NCI-H526 (cell line): ENCODE results near the gene UPF3B.
"Not testable (repeated sequence)": the region's sequence is repeated elsewhere in the genome, so short reads cannot be mapped to it uniquely, and the experiment has no call there.

ENCODE experiments used
- DNase-seq, 2 experiments: peaks; one replicate each; lab custom pipeline; 2025; lab: John Stamatoyannopoulos, UW

Gene UPF3B

GRCh38 chrX:119852382-119853353 is at the start of gene UPF3B:
TSS of gene UPF3B (minus strand) at chrX:119852963. CDS start at chrX:119852928, 35 bp downstream.
- peak; percentile 97 to 99 for DNase-seq

- no peak for DNase-seq
These were observed 48.2 kb upstream of the UPF3B start for GRCh38 chrX:119900976-119901375.

- peak; percentile 15 to 50 for DNase-seq
These were observed 46.4 kb upstream of the UPF3B start for GRCh38 chrX:119899125-119899524.

GRCh38 chrX:119895843-119896326 is 43.1 kb upstream of the UPF3B start, which contains the start of gene AKAP14:
TSS of gene AKAP14 (plus strand) at chrX:119895893. CDS start at chrX:119903224, 7,331 bp downstream.
- DNase-seq = peak; percentile 27 to 30

- DNase-seq = not testable (repeated sequence)
These were observed 39.4 kb upstream of the UPF3B start for GRCh38 chrX:119891961-119892692.

GRCh38 chrX:119890626-119891025 is 37.9 kb upstream of the UPF3B start:
- not testable (repeated sequence) for DNase-seq

GRCh38 chrX:119887721-119888425 is 35.1 kb upstream of the UPF3B start:
- peak; percentile 72 to 87 for DNase-seq

GRCh38 chrX:119885554-119886428 is 33.0 kb upstream of the UPF3B start:
- no peak for DNase-seq

- peak in 1 of 2 experiments; percentile 63 for DNase-seq
These were observed 28.0 kb upstream of the UPF3B start for GRCh38 chrX:119880552-119881437.

GRCh38 chrX:119880076-119880475 is 27.3 kb upstream of the UPF3B start:
- DNase-seq = no peak

GRCh38 chrX:119878740-119879139 is 26.0 kb upstream of the UPF3B start:
- DNase-seq = no peak

GRCh38 chrX:119871599-119872395 is 19.0 kb upstream of the UPF3B start, which contains the start of the genes NDUFA1 and RNF113A:
TSS of gene NDUFA1 (plus strand) at chrX:119871832. CDS start at chrX:119871912, 80 bp downstream.
TSS of gene RNF113A (minus strand) at chrX:119871733. CDS start at chrX:119871613, 120 bp downstream.
- peak; percentile 82 to 93 for DNase-seq

- no peak for DNase-seq
These were observed 18.5 kb upstream of the UPF3B start for GRCh38 chrX:119871245-119871598.

GRCh38 chrX:119870626-119871131 is 17.9 kb upstream of the UPF3B start:
- DNase-seq = peak in 1 of 2 experiments; percentile 57

- DNase-seq = peak in 1 of 2 experiments; percentile 23
These were observed 681 bp upstream of the UPF3B start for GRCh38 chrX:119853444-119853843.

- no peak for DNase-seq
These were observed 18.9 kb downstream of the UPF3B start for GRCh38 chrX:119833905-119834304.

GRCh38 chrX:119828446-119828845 is 24.3 kb downstream of the UPF3B start:
- no peak for DNase-seq

- no peak for DNase-seq
These were observed 26.3 kb downstream of the UPF3B start for GRCh38 chrX:119826399-119826959.
